ENCODE measurements around the gene BRD1.
"Not testable (repeated sequence)": the region's sequence is repeated elsewhere in the genome, so short reads cannot be mapped to it uniquely, and the experiment has no call there.

BRD1 gene

GRCh38 chr22:49767355-49768062 lies 60.2 kb downstream of the BRD1 start:
- no peak for DNase-seq

GRCh38 chr22:49765951-49766350 lies 61.7 kb downstream of the BRD1 start:
- no peak for DNase-seq

GRCh38 chr22:49765091-49765771 lies 62.4 kb downstream of the BRD1 start:
- DNase-seq, result no peak

GRCh38 chr22:49764127-49764581 lies 63.5 kb downstream of the BRD1 start:
- DNase-seq, result no peak

- no peak for DNase-seq
Measured at GRCh38 chr22:49763696-49764095, 64.0 kb downstream of the BRD1 start.

- DNase-seq, result no peak
Measured at GRCh38 chr22:49763138-49763537, 64.5 kb downstream of the BRD1 start.

GRCh38 chr22:49762571-49762970 lies 65.1 kb downstream of the BRD1 start:
- not testable (repeated sequence) for DNase-seq

- DNase-seq, result no peak
Measured at GRCh38 chr22:49761836-49762235, 65.8 kb downstream of the BRD1 start.

- no peak for DNase-seq
Measured at GRCh38 chr22:49760630-49761571, 66.8 kb downstream of the BRD1 start.

- DNase-seq, result no peak
Measured at GRCh38 chr22:49760280-49760629, 67.4 kb downstream of the BRD1 start.

GRCh38 chr22:49756676-49757075 lies 71.0 kb downstream of the BRD1 start:
- DNase-seq, result no peak

GRCh38 chr22:49756201-49756600 lies 71.5 kb downstream of the BRD1 start:
- no peak for DNase-seq

GRCh38 chr22:49755631-49756001 lies 72.1 kb downstream of the BRD1 start:
- DNase-seq, result no peak

GRCh38 chr22:49754696-49755630 lies 72.7 kb downstream of the BRD1 start:
- no peak for DNase-seq

GRCh38 chr22:49753961-49754695 lies 73.5 kb downstream of the BRD1 start:
- DNase-seq, result no peak

- no peak for DNase-seq
Measured at GRCh38 chr22:49753276-49753890, 74.3 kb downstream of the BRD1 start.

- DNase-seq, result no peak
Measured at GRCh38 chr22:49752598-49753091, 75.0 kb downstream of the BRD1 start.

GRCh38 chr22:49751966-49752597 lies 75.6 kb downstream of the BRD1 start:
- no peak for DNase-seq

- DNase-seq, result no peak
Measured at GRCh38 chr22:49751318-49751965, 76.2 kb downstream of the BRD1 start.
